Keratinocyte (primary cell): ENCODE results near the gene SAG. TPM values are rescaled to one million over a fixed set of nuclear protein-coding genes. Genes with fewer than 3 reads are reported as not detected.

Source experiments
- DNase-seq: peaks from one replicate; pipeline ENCODE4 v3.0.0-alpha.2; 2011; ENCODE audit warnings: low read depth, missing footprints, low spot score
- FAIRE-seq: peaks from 2 replicates; lab custom pipeline; 2011; peaks lifted over from hg19 to GRCh38; lab: Jason Lieb, UNC
- H2AFZ ChIP-seq: 2 replicates; pipeline ENCODE4 v1.6.0; 2012; ENCODE audit warnings: low read length, control low read depth, inconsistent platforms; ENCODE audit not compliant: control insufficient read depth
- H3K27ac ChIP-seq: 2 replicates; pipeline ENCODE4 v1.5.1; 2011; ENCODE audit warnings: low read length; ENCODE audit not compliant: control insufficient read depth, insufficient read depth
- H3K27me3 ChIP-seq: 3 replicates; pipeline ENCODE4 v1.6.0; 2011; ENCODE audit warnings: low read length; ENCODE audit not compliant: control insufficient read depth, insufficient read depth; ENCODE audit errors: extremely low read depth
- H3K36me3 ChIP-seq, 2 experiments: 2 replicates in 1 of 2; 3 replicates in 1 of 2; pipeline ENCODE4 v1.5.1; 2011; ENCODE audit warnings: low read length in 2 of 2, mild to moderate bottlenecking in 1 of 2; ENCODE audit not compliant: control insufficient read depth in 2 of 2, insufficient read depth in 2 of 2; ENCODE audit errors: extremely low read depth in 1 of 2
- H3K4me1 ChIP-seq: 3 replicates; pipeline ENCODE4 v1.5.1; 2011; ENCODE audit warnings: low read length; ENCODE audit not compliant: control insufficient read depth, insufficient read depth; ENCODE audit errors: extremely low read depth
- H3K4me2 ChIP-seq: 3 replicates; pipeline ENCODE4 v1.6.0; 2011; ENCODE audit warnings: low read depth, low read length; ENCODE audit not compliant: control insufficient read depth, insufficient read depth; ENCODE audit errors: extremely low read depth
- H3K4me3 ChIP-seq, 3 experiments: fragments of 200-600 bp in 1 of 3; sonication (generic) in 1 of 3; 2 replicates in 2 of 3; 3 replicates in 1 of 3; pipeline ENCODE4 v1.5.1; 2011 to 2016; ENCODE audit warnings: low read length in 3 of 3, mild to moderate bottlenecking in 3 of 3, control low read depth in 2 of 3, inconsistent platforms in 1 of 3, low read depth in 1 of 3, mixed read lengths in 1 of 3, mixed run types in 1 of 3, moderate library complexity in 1 of 3; ENCODE audit not compliant: control insufficient read depth in 2 of 3, insufficient read depth in 2 of 3; ENCODE audit errors: extremely low read depth in 1 of 3
- H3K79me2 ChIP-seq: 2 replicates; pipeline ENCODE4 v1.6.0; 2012; ENCODE audit warnings: low read length; ENCODE audit not compliant: control insufficient read depth, insufficient read depth
- H3K9ac ChIP-seq: 3 replicates; pipeline ENCODE4 v1.6.0; 2011; ENCODE audit warnings: low read length; ENCODE audit not compliant: control insufficient read depth, insufficient read depth; ENCODE audit errors: extremely low read depth
- H3K9me1 ChIP-seq: 3 replicates; pipeline ENCODE4 v1.6.0; 2011; ENCODE audit warnings: low read length; ENCODE audit not compliant: control insufficient read depth, insufficient read depth; ENCODE audit errors: extremely low read depth
- H3K9me3 ChIP-seq: 2 replicates; pipeline ENCODE4 v1.5.1; 2012; ENCODE audit warnings: low read depth, low read length; ENCODE audit not compliant: control insufficient read depth
- H4K20me1 ChIP-seq: 3 replicates; pipeline ENCODE4 v1.6.0; 2011; ENCODE audit warnings: low read length; ENCODE audit not compliant: control insufficient read depth, insufficient read depth; ENCODE audit errors: extremely low read depth
- CTCF ChIP-seq, 3 experiments: IDR thresholded peaks in 1 of 3; conservative IDR thresholded peaks in 1 of 3; optimal IDR thresholded peaks in 1 of 3; 2 replicates in 2 of 3; 3 replicates in 1 of 3; pipeline versions ENCODE3 to v1.5.1; 2011; ENCODE audit warnings: low read length in 3 of 3, mild to moderate bottlenecking in 3 of 3, moderate library complexity in 2 of 3, control low read depth in 1 of 3, inconsistent platforms in 1 of 3; ENCODE audit not compliant: insufficient read depth in 2 of 3; ENCODE audit errors: extremely low read depth in 1 of 3
- EZH2 ChIP-seq: IDR thresholded peaks from one replicate; pipeline ENCODE4 v1.6.1; 2012; ENCODE audit warnings: inconsistent platforms, mild to moderate bottlenecking, low read length, moderate library complexity
- dilution Hi-C: fragments of 300-500 bp; cut with MboI; formaldehyde crosslinking; loops from one replicate; pipeline ENCODE4 v1.7.0; 2020; ENCODE audit warnings: low sequenced_read_pairs; ENCODE audit not compliant: extremely low pct_ligation_motif_present
- polyA plus RNA-seq, 5 experiments: library from polyadenylated mRNA; depleted of rRNA in 3 of 5; stranded (reverse) in 3 of 5; stranded (forward) in 1 of 5; unstranded in 1 of 5; fragments of >200 nt; gene quantifications; 1 replicate in 1 of 5; 2 replicates in 3 of 5; 3 replicates in 1 of 5; pipeline versions ENCODE4 v1.2.1 to v1.2.3, GENCODE V29; 2011 to 2012; ENCODE audit warnings: missing spikeins in 2 of 5, low read depth in 1 of 5, low replicate concordance in 1 of 5

The SAG gene
- polyA plus RNA-seq, 1 donor (not counting 4 experiments of a cell fraction or from before 2014, with no cell fraction given): not detected

- Histone ChIP-seq H3K4me1 (no peaks in the 10 kb centered on the region), H3K36me3 (no peaks in the 10 kb centered on the region), H3K9me1 (no peaks in the 10 kb centered on the region), H3K9me3 (no peaks in the 10 kb centered on the region), H3K9ac (no peak overlapping the region), H4K20me1 (no peaks in the 10 kb centered on the region), H2AFZ (no peak overlapping the region), H3K27me3 (no peaks in the 10 kb centered on the region), H3K4me3 (no peak overlapping the region), H3K79me2 (no peaks in the 10 kb centered on the region), H3K4me2 (no peak overlapping the region), H3K27ac (no peak overlapping the region)
- dilution Hi-C loops: no loop called here
- DNase-seq: no peak
- TF ChIP-seq CTCF (optimal IDR thresholded peaks at IDR 0.05 in 1 of 3, IDR thresholded peaks at IDR 0.05 in 1 of 3, conservative IDR thresholded peaks at IDR 0.05 in 1 of 3; ENCODE audit: extremely low read depth in 1 of 3, insufficient read depth in 2 of 3, low read length in 3 of 3) (no peak), EZH2 (no peak)
- no peak for FAIRE-seq
These were observed 6.4 kb upstream of the SAG start for GRCh38 chr2:233301248-233301647.

- Histone ChIP-seq H3K9ac (no peak overlapping the region), H3K4me1 (no peaks in the 10 kb centered on the region), H3K79me2 (no peaks in the 10 kb centered on the region), H3K4me3 (no peak overlapping the region), H3K27ac (no peak overlapping the region), H4K20me1 (no peaks in the 10 kb centered on the region), H3K4me2 (no peak overlapping the region), H3K9me3 (no peaks in the 10 kb centered on the region), H3K9me1 (no peaks in the 10 kb centered on the region), H3K27me3 (no peaks in the 10 kb centered on the region), H3K36me3 (no peaks in the 10 kb centered on the region), H2AFZ (no peak overlapping the region)
- DNase-seq (no peak), FAIRE-seq (no peak)
- dilution Hi-C loops: no loop called here
- no peak for TF ChIP-seq EZH2
- TF ChIP-seq CTCF (optimal IDR thresholded peaks at IDR 0.05 in 1 of 3, IDR thresholded peaks at IDR 0.05 in 1 of 3, conservative IDR thresholded peaks at IDR 0.05 in 1 of 3; ENCODE audit: extremely low read depth in 1 of 3, insufficient read depth in 2 of 3, low read length in 3 of 3): no peak
These were observed 5.8 kb upstream of the SAG start for GRCh38 chr2:233301811-233302210.
